ENCODE data around the gene SUMF1. TPM values are rescaled to one million over a fixed set of nuclear protein-coding genes. Genes with fewer than 3 reads are reported as not detected.

Gene SUMF1
- total and polyA plus RNA-seq, 4 donors: 13.0 to 34.2 (median 23.5) TPM

DNA sequence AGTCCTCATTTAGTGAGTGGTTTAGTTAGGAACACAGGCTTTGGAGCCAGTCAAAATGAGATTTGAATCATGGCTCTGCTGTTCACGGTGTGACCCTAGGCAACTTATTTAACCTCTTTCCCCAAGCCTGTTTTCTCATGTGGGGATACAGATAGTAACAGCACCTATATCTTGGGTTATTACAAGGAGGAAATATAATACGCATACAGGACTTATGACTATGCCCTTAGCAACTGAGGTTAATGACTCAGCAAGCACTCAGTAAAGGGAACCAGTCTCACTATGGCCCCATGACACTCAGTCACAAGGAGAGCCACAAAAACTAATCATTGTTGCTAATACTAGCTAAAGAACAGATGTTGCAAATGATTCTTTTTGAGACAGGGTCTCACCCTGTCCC, 45.9 kb downstream of the SUMF1 start:
- H3K9ac ChIP-seq (ENCODE audit: low read depth in 1 of 2, low read length in 2 of 2): no peak overlapping the region
- H3K36me3 ChIP-seq (ENCODE audit: control insufficient read depth in 4 of 4, insufficient read depth in 3 of 4, low read depth in 1 of 4, low read length in 3 of 4): peaks cover 4 to 9% (median 6%) of the 10 kb centered on the region in 4 donors
- H3K27me3 ChIP-seq (ENCODE audit: control insufficient read depth in 4 of 4, insufficient read depth in 4 of 4, low read length in 3 of 4): no peaks in the 10 kb centered on the region
- WGBS: 89% methylated on average over 2 of the region's 2 CpGs
- H3K4me3 ChIP-seq (ENCODE audit: low read depth in 1 of 3, low read length in 3 of 3): no peak overlapping the region
- TF ChIP-seq YY1 (IDR thresholded peaks at IDR 0.05) (no peak), NR2F2 (IDR thresholded peaks at IDR 0.05) (no peak), SP1 (IDR thresholded peaks at IDR 0.05) (no peak), JUND (IDR thresholded peaks at IDR 0.05) (no peak), MAX (IDR thresholded peaks at IDR 0.05) (no peak), ATF3 (IDR thresholded peaks at IDR 0.05) (no peak), FOXA2 (IDR thresholded peaks at IDR 0.05) (no peak), ZBTB33 (IDR thresholded peaks at IDR 0.05) (no peak), TAF1 (conservative IDR thresholded peaks at IDR 0.05) (no peak), EGR1 (IDR thresholded peaks at IDR 0.05; ENCODE audit: low read depth in 2 of 2) (no peak), HNF4G (IDR thresholded peaks at IDR 0.05) (no peak), GABPA (IDR thresholded peaks at IDR 0.05 in 1 of 2, conservative IDR thresholded peaks at IDR 0.05 in 1 of 2) (no peak), RXRA (IDR thresholded peaks at IDR 0.05) (no peak), HNF4A (conservative IDR thresholded peaks at IDR 0.05) (no peak), RAD21 (IDR thresholded peaks at IDR 0.05) (no peak), FOXA1 (IDR thresholded peaks at IDR 0.05) (no peak)
- TF ChIP-seq, protein P1, sequence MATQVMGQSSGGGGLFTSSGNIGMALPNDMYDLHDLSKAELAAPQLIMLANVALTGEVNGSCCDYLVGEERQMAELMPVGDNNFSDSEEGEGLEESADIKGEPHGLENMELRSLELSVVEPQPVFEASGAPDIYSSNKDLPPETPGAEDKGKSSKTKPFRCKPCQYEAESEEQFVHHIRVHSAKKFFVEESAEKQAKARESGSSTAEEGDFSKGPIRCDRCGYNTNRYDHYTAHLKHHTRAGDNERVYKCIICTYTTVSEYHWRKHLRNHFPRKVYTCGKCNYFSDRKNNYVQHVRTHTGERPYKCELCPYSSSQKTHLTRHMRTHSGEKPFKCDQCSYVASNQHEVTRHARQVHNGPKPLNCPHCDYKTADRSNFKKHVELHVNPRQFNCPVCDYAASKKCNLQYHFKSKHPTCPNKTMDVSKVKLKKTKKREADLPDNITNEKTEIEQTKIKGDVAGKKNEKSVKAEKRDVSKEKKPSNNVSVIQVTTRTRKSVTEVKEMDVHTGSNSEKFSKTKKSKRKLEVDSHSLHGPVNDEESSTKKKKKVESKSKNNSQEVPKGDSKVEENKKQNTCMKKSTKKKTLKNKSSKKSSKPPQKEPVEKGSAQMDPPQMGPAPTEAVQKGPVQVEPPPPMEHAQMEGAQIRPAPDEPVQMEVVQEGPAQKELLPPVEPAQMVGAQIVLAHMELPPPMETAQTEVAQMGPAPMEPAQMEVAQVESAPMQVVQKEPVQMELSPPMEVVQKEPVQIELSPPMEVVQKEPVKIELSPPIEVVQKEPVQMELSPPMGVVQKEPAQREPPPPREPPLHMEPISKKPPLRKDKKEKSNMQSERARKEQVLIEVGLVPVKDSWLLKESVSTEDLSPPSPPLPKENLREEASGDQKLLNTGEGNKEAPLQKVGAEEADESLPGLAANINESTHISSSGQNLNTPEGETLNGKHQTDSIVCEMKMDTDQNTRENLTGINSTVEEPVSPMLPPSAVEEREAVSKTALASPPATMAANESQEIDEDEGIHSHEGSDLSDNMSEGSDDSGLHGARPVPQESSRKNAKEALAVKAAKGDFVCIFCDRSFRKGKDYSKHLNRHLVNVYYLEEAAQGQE (IDR thresholded peaks at IDR 0.05): no peak
- TF ChIP-seq, protein P2, sequence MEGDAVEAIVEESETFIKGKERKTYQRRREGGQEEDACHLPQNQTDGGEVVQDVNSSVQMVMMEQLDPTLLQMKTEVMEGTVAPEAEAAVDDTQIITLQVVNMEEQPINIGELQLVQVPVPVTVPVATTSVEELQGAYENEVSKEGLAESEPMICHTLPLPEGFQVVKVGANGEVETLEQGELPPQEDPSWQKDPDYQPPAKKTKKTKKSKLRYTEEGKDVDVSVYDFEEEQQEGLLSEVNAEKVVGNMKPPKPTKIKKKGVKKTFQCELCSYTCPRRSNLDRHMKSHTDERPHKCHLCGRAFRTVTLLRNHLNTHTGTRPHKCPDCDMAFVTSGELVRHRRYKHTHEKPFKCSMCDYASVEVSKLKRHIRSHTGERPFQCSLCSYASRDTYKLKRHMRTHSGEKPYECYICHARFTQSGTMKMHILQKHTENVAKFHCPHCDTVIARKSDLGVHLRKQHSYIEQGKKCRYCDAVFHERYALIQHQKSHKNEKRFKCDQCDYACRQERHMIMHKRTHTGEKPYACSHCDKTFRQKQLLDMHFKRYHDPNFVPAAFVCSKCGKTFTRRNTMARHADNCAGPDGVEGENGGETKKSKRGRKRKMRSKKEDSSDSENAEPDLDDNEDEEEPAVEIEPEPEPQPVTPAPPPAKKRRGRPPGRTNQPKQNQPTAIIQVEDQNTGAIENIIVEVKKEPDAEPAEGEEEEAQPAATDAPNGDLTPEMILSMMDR (IDR thresholded peaks at IDR 0.05; ENCODE audit: low read depth, low read length, missing input control): no peak
- H3K9me3 ChIP-seq (ENCODE audit: control insufficient read depth in 4 of 4, low read length in 3 of 4): no peaks in the 10 kb centered on the region
- no peaks in the 10 kb centered on the region for H3K4me1 ChIP-seq (ENCODE audit: control insufficient read depth in 4 of 4, insufficient read depth in 4 of 4, low read length in 3 of 4)
- H3K27ac ChIP-seq (ENCODE audit: low read depth in 1 of 2, low read length in 2 of 2): no peak overlapping the region
- no peak for DNase-seq (ENCODE audit: low spot score)
